HG03575 (cell line): ENCODE data around the gene SH3RF2.
"Not testable (repeated sequence)": the region's sequence is repeated elsewhere in the genome, so short reads cannot be mapped to it uniquely, and the experiment has no call there.

Source experiments
- ATAC-seq: cut with Tn5 transposase; IDR thresholded peaks from one replicate; pipeline ENCODE4 v1.9.1; 2021; ENCODE audit not compliant: unreplicated experiment, insufficient number of reproducible peaks, low FRiP score; ENCODE audit errors: extremely low read depth

SH3RF2 gene

GRCh38 chr5:145991044-145991575, 54.7 kb downstream of the SH3RF2 start:
- ATAC-seq, result no peak

GRCh38 chr5:145993538-145993937, 57.2 kb downstream of the SH3RF2 start:
- ATAC-seq, result not testable (repeated sequence)

GRCh38 chr5:145996135-145996534, 59.8 kb downstream of the SH3RF2 start:
- ATAC-seq, result no peak

- ATAC-seq, result no peak
Observed at GRCh38 chr5:145999208-145999607, 62.8 kb downstream of the SH3RF2 start.

- ATAC-seq, result no peak
Observed at GRCh38 chr5:146000072-146000471, 63.7 kb downstream of the SH3RF2 start.

GRCh38 chr5:146001544-146002190, 65.3 kb downstream of the SH3RF2 start:
- ATAC-seq, result no peak

- ATAC-seq, result no peak
Observed at GRCh38 chr5:146002491-146002890, 66.1 kb downstream of the SH3RF2 start.

- no peak for ATAC-seq
Observed at GRCh38 chr5:146003852-146004251, 67.5 kb downstream of the SH3RF2 start.

GRCh38 chr5:146005264-146005663, 68.9 kb downstream of the SH3RF2 start:
- no peak for ATAC-seq

- ATAC-seq, result no peak
Observed at GRCh38 chr5:146005723-146006122, 69.3 kb downstream of the SH3RF2 start.

- ATAC-seq, result no peak
Observed at GRCh38 chr5:146006470-146007190, 70.3 kb downstream of the SH3RF2 start.

- no peak for ATAC-seq
Observed at GRCh38 chr5:146007270-146007669, 70.9 kb downstream of the SH3RF2 start.

GRCh38 chr5:146007989-146008388, 71.6 kb downstream of the SH3RF2 start:
- no peak for ATAC-seq

- ATAC-seq, result no peak
Observed at GRCh38 chr5:146009020-146009419, 72.6 kb downstream of the SH3RF2 start.

GRCh38 chr5:146010447-146010846, 74.1 kb downstream of the SH3RF2 start:
- ATAC-seq, result not testable (repeated sequence)

- no peak for ATAC-seq
Observed at GRCh38 chr5:146013761-146014160, 77.4 kb downstream of the SH3RF2 start.

GRCh38 chr5:146015001-146015400, 78.6 kb downstream of the SH3RF2 start:
- ATAC-seq, result no peak

GRCh38 chr5:146016764-146017484, 80.5 kb downstream of the SH3RF2 start:
- ATAC-seq, result no peak

- no peak for ATAC-seq
Observed at GRCh38 chr5:146018514-146019375, 82.4 kb downstream of the SH3RF2 start.
